ENCODE data around the gene ADIPOQ. TPM values are rescaled to one million over a fixed set of nuclear protein-coding genes. Genes with fewer than 3 reads are reported as not detected.

Gene ADIPOQ
- total RNA-seq, 4 donors from 2014 or later, result 899 to 2,262 (median 1,357) TPM

GRCh38 chr3:186824430-186825139 lies 17.9 kb upstream of the ADIPOQ start:
- TF ChIP-seq, protein P1, sequence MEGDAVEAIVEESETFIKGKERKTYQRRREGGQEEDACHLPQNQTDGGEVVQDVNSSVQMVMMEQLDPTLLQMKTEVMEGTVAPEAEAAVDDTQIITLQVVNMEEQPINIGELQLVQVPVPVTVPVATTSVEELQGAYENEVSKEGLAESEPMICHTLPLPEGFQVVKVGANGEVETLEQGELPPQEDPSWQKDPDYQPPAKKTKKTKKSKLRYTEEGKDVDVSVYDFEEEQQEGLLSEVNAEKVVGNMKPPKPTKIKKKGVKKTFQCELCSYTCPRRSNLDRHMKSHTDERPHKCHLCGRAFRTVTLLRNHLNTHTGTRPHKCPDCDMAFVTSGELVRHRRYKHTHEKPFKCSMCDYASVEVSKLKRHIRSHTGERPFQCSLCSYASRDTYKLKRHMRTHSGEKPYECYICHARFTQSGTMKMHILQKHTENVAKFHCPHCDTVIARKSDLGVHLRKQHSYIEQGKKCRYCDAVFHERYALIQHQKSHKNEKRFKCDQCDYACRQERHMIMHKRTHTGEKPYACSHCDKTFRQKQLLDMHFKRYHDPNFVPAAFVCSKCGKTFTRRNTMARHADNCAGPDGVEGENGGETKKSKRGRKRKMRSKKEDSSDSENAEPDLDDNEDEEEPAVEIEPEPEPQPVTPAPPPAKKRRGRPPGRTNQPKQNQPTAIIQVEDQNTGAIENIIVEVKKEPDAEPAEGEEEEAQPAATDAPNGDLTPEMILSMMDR (IDR thresholded peaks at IDR 0.05; ENCODE audit: low read depth), result no peak

- TF ChIP-seq, protein P1 (IDR thresholded peaks at IDR 0.05; ENCODE audit: low read depth), result no peak
Measured at GRCh38 chr3:186825294-186825821, 17.2 kb upstream of the ADIPOQ start.

DNA sequence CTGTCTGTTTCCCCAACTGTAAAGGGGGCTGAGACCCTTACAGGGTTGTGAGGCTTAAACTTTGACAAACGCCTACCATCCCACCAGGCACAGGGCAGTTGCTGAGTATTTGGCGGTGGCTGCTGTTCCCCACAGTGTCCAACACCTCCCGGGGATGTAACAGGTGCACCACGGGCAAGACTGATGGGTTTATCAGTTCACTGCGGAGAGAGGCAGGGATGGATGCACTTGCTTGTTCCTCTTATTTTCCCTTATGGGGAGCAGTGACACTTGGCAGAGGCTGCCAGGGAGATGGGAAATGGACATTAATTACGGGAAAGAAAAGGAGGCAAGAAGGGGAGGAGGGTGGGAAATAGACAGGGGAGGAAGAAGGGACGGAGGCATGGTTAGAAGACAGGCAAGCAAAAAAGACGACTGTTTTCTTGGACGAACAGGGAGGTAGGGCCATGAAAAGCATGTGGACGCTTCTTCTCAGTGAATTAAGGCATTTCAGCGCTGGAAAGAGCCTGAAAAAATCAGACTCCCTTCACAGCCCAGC lies 16.6 kb upstream of the ADIPOQ start:
- TF ChIP-seq, protein P1 (IDR thresholded peaks at IDR 0.05; ENCODE audit: low read depth), result no peak

DNA sequence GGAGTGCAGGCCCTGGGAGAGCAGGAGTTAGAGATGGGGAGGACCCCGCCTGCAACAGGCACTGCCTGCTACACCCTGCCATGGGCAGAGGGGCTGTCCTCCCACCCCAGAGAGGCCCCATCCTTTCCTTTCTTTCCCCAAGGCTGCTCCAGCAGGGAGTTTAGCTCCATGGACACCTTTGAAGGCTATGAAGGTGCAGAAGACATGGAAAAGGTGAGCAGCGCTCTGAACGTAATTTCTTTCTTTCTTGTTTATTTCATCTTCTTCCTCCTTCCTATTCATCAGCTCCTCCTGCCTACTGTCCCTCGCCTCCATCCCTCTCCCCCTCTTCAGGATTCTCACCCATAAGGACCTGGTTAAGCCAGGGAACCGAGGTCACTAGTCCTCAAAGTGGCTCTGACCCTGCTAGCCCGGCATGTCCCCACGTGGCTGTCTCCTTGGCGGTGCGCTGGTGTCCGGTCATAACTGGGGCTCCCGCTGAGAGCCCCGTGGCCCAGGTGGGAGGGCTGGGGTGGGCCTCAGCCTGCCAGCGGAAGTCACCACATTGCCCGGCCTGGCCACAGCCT lies 16.0 kb upstream of the ADIPOQ start:
- TF ChIP-seq, protein P1 (IDR thresholded peaks at IDR 0.05; ENCODE audit: low read depth), result no peak

- TF ChIP-seq, protein P1 (IDR thresholded peaks at IDR 0.05; ENCODE audit: low read depth), result no peak
Measured at GRCh38 chr3:186826976-186827857, 15.3 kb upstream of the ADIPOQ start.

GRCh38 chr3:186828340-186828739 lies 14.2 kb upstream of the ADIPOQ start:
- TF ChIP-seq, protein P1 (IDR thresholded peaks at IDR 0.05; ENCODE audit: low read depth), result no peak

All from subcutaneous adipose tissue (tissue), 4 donors.